ENCODE measurements around the gene SYT12. TPM values are rescaled to one million over a fixed set of nuclear protein-coding genes. Genes with fewer than 3 reads are reported as not detected.

SYT12 gene
- total and polyA plus RNA-seq, 2 of the 13 experiments (the other 11 are each of a cell fraction or from before 2014, with no cell fraction given) = 0.01 to 0.02 TPM

GRCh38 chr11:67054836-67055523 is 32.0 kb downstream of the SYT12 start (continued):
- TF ChIP-seq PHF20 (CRISPR knock-in tag; IDR thresholded peaks at IDR 0.05) (no peak), GLMP (CRISPR knock-in tag; IDR thresholded peaks at IDR 0.05; ENCODE audit: borderline replicate concordance) (no peak), MEIS1 (CRISPR knock-in tag; IDR thresholded peaks at IDR 0.05; ENCODE audit: borderline replicate concordance) (no peak; the same call in 1 of the 2 replicates), ETV6 (CRISPR knock-in tag; conservative IDR thresholded peaks at IDR 0.05) (no peak), TOPORS (CRISPR knock-in tag; IDR thresholded peaks at IDR 0.05) (no peak), ZBED4 (CRISPR knock-in tag; IDR thresholded peaks at IDR 0.05; ENCODE audit: borderline replicate concordance) (peak; percentile 13; the same call in 1 of the 2 replicates), IRF1 (CRISPR knock-in tag; IDR thresholded peaks at IDR 0.05; ENCODE audit: low read depth) (no peak), ATF3 (CRISPR knock-in tag; IDR thresholded peaks at IDR 0.05) (no peak), ZNF83 (CRISPR knock-in tag; IDR thresholded peaks at IDR 0.05; ENCODE audit: borderline replicate concordance) (no peak), KMT2A (CRISPR knock-in tag; IDR thresholded peaks at IDR 0.05) (no peak; the same call in 1 of the 2 replicates), ZNF263 (CRISPR knock-in tag; IDR thresholded peaks at IDR 0.05) (peak; percentile 74), PTBP1 (IDR thresholded peaks at IDR 0.05; ENCODE audit: low read depth, low read length, poor library complexity, severe bottlenecking) (no peak), SSRP1 (CRISPR knock-in tag; IDR thresholded peaks at IDR 0.05) (peak; percentile 88; the same call in 1 of the 2 replicates), PBX2 (CRISPR knock-in tag; IDR thresholded peaks at IDR 0.05) (no peak), PRDM10 (CRISPR knock-in tag; IDR thresholded peaks at IDR 0.05; ENCODE audit: low read depth) (0 out of 2 replicates have a peak, but pooled peaks have one; percentile 47), THAP8 (CRISPR knock-in tag; IDR thresholded peaks at IDR 0.05; ENCODE audit: borderline replicate concordance) (no peak), HCFC1 (IDR thresholded peaks at IDR 0.05; ENCODE audit: low read depth, low read length) (no peak)

Data from HepG2 (cell line).